Progenitor cell of endocrine pancreas (in vitro differentiated cells): ENCODE measurements around the gene RBM8A. TPM values are rescaled to one million over a fixed set of nuclear protein-coding genes. Genes with fewer than 3 reads are reported as not detected.

Source experiments
- DNase-seq: peaks from one replicate; pipeline ENCODE4 v3.0.0; 2021; ENCODE audit warnings: low spot score; ENCODE audit not compliant: unreplicated experiment
- H3K27ac Mint-ChIP-seq: 2 replicates; pipeline ENCODE4 v1.8.0; 2021; ENCODE audit warnings: mild to moderate bottlenecking, moderate library complexity, mixed read lengths
- H3K27me3 Mint-ChIP-seq: 2 replicates; pipeline ENCODE4 v1.8.0; 2021; ENCODE audit warnings: mixed read lengths
- H3K36me3 Mint-ChIP-seq: 2 replicates; pipeline ENCODE4 v1.8.0; 2022; ENCODE audit warnings: mixed read lengths; ENCODE audit not compliant: insufficient read depth
- H3K4me1 Mint-ChIP-seq: 2 replicates; pipeline ENCODE4 v1.8.0; 2021; ENCODE audit warnings: low read depth, mixed read lengths
- H3K4me3 Mint-ChIP-seq: 2 replicates; pipeline ENCODE4 v1.8.0; 2021; ENCODE audit warnings: low read depth, mild to moderate bottlenecking, moderate library complexity, mixed read lengths
- H3K9me3 Mint-ChIP-seq: 2 replicates; pipeline ENCODE4 v1.8.0; 2021; ENCODE audit warnings: low read depth, mixed read lengths
- CTCF ChIP-seq: fragments of 200-600 bp; sonication (generic); IDR thresholded peaks from one replicate; pipeline ENCODE4 v1.5.0; 2021; ENCODE audit warnings: antibody characterized with exemption, mild to moderate bottlenecking; ENCODE audit not compliant: unreplicated experiment
- total RNA-seq: library from RNA; stranded (reverse); gene quantifications from 2 replicates; pipeline ENCODE4 v1.2.1, GENCODE V29; 2021

Gene RBM8A
- total RNA-seq, 1 donor from 2014 or later: 173 TPM

- peaks cover 1% of the 10 kb centered on the region for H3K4me1 Mint-ChIP-seq
- no peak overlapping the region for H3K27ac Mint-ChIP-seq
- no peaks in the 10 kb centered on the region for H3K9me3 Mint-ChIP-seq
- TF ChIP-seq CTCF: no peak
- H3K4me3 Mint-ChIP-seq: no peak overlapping the region
- DNase-seq: no peak
- H3K36me3 Mint-ChIP-seq: no peaks in the 10 kb centered on the region
- peaks cover 3% of the 10 kb centered on the region for H3K27me3 Mint-ChIP-seq
These were observed 25.8 kb downstream of the RBM8A start for GRCh38 chr1:145901312-145902021.

GRCh38 chr1:145898756-145899155, 28.5 kb downstream of the RBM8A start:
- TF ChIP-seq CTCF: no peak
- Mint-ChIP-seq H3K9me3 (no peaks in the 10 kb centered on the region), H3K4me3 (no peak overlapping the region), H3K27ac (no peak overlapping the region), H3K27me3 (peaks cover 3% of the 10 kb centered on the region), H3K36me3 (no peaks in the 10 kb centered on the region), H3K4me1 (peaks cover 1% of the 10 kb centered on the region)
- no peak for DNase-seq

DNA sequence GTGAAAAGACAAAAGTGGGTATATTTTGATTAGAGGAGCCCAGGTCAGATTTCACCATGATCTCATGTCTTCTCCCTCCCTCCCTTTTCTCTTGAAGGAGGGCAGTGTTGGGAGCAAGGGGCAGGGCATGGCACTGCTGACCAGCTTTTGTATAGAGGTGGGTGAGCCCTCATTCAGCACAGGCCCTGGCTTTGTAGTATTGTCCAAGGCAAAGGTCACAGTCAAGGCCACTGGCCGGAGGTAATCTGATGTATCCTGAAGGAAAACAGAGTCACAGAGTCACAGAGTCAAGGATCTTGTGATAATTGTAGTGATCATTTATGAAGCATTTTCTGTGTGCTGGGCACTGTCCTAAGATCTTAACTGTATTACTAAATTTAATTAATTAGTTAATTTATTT, 29.3 kb downstream of the RBM8A start:
- no peaks in the 10 kb centered on the region for H3K9me3 Mint-ChIP-seq
- no peak for TF ChIP-seq CTCF
- no peak overlapping the region for H3K27ac Mint-ChIP-seq
- DNase-seq: no peak
- H3K27me3 Mint-ChIP-seq: peaks cover 3% of the 10 kb centered on the region
- no peak overlapping the region for H3K4me3 Mint-ChIP-seq
- peaks cover 4% of the 10 kb centered on the region for H3K4me1 Mint-ChIP-seq
- no peaks in the 10 kb centered on the region for H3K36me3 Mint-ChIP-seq

DNA sequence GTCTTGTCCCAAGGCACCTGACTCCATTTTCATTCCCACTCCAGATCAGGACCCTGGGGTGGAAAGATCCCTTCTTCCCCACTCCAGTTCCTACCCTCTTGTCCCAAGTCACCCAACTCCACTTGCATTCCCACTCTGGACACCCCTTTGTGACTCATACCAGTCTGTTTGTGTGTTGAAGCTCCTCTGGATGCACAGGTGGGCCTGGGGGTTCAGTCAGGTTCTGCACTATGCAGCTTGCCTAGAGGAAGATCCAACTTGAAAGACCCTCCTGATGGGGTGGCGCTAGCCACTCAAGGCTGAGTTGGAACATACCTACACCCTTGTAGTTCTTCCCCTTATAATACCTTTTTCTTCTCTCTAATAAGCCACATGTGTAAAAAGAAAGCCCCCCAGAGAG, 31.8 kb downstream of the RBM8A start:
- H3K4me1 Mint-ChIP-seq: peaks cover 17% of the 10 kb centered on the region
- no peaks in the 10 kb centered on the region for H3K27me3 Mint-ChIP-seq
- H3K4me3 Mint-ChIP-seq: no peak overlapping the region
- H3K36me3 Mint-ChIP-seq: no peaks in the 10 kb centered on the region
- no peak for DNase-seq
- no peak for TF ChIP-seq CTCF
- H3K27ac Mint-ChIP-seq: no peak overlapping the region
- H3K9me3 Mint-ChIP-seq: no peaks in the 10 kb centered on the region

- no peak overlapping the region for H3K4me3 Mint-ChIP-seq
- TF ChIP-seq CTCF: no peak
These were observed 33.8 kb downstream of the RBM8A start for GRCh38 chr1:145893306-145894055.

More at GRCh38 chr1:145893306-145894055, 33.8 kb downstream of the RBM8A start:
- Mint-ChIP-seq H3K27ac (no peak overlapping the region), H3K4me1 (peaks cover 20% of the 10 kb centered on the region), H3K9me3 (no peaks in the 10 kb centered on the region), H3K27me3 (no peaks in the 10 kb centered on the region), H3K36me3 (no peaks in the 10 kb centered on the region)
- no peak for DNase-seq
